Measurements from ENCODE around the gene KDM6B. TPM values are rescaled to one million over a fixed set of nuclear protein-coding genes. Genes with fewer than 3 reads are reported as not detected.

The KDM6B gene
- total RNA-seq, 1 donor from 2014 or later: 48.3 TPM

DNA sequence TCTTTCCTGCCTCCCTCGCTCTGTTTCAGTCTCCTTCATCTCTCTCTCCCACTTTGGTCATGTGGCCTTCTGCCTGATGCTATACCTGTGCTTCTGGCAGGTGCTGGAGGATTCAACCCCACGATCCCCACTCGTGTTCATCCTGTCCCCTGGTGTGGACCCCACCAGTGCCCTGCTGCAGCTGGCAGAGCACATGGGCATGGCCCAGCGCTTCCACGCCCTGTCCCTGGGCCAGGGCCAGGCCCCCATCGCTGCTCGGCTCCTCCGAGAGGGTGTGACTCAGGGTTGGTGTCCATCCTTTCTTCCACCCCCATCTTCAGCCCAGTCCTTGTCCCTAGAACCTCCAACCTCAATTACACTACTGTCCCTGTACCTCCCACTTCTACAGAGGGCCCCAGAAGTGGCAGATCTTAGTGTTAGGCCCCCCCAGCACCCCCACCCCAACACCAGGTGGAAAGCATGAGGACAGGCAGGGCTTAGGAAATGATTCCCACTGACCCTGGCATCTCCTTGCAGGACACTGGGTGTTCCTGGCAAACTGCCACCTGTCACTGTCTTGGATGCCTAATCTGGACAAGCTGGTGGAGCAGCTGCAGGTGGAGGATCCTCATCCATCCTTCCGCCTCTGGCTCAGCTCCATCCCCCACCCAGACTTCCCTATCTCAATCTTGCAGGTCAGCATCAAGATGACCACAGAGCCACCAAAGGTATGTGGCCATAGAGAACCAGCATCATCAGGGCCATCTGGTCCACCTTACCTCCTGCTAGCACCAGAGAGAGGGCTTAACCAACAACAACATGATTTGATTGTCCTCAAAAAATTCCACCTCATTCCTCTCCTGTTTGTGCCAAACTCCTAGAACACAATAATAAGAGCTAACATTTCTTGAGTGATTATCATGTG lies 9.7 kb upstream of the KDM6B start:
- Histone ChIP-seq H3K27me3 (no peaks in the 10 kb centered on the region), H3K27ac (no peak overlapping the region)
- intact Hi-C loops (cut with DNase I): no loop called here

DNA sequence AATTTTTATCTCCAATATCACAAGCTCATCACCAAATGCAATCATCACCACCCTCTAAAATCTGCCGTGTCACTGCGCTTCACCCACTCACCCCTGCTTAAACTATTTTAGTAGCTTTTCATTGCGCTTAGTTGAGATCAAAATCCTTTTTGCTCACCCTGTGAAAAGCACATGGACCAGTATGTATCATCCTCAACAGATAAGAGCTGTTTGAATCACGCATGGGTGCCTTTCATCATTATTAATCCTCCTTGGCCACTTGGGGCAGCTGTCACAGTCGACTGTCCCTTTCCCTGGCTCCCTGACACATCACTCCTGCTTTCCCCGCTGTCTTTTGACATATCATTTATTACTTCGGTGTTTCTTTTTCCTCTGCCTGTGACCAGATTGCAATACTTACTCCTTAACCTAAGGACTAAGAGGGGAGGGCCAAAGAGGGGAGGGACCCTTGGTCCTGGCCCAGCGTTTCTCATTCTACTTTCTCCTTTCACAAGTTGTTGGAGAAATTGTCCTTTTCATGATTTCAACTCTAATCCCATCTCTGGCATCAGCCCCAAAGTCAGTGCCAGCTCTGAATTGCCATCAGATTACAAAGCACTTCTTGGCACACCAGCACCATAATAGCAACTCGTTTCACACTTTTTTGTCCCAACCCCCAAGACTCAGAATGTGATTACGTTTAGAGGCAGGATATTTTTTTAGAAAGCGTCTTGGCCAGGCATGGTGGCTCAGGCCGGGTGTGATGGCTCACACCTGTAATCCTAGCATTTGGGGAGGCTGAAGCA lies 8.6 kb upstream of the KDM6B start:
- Histone ChIP-seq H3K27ac (no peak overlapping the region), H3K4me1 (no peaks in the 10 kb centered on the region), H3K27me3 (no peaks in the 10 kb centered on the region), H3K36me3 (no peaks in the 10 kb centered on the region), H3K9me3 (no peaks in the 10 kb centered on the region), H3K4me3 (no peak overlapping the region)
- TF ChIP-seq, protein P1, sequence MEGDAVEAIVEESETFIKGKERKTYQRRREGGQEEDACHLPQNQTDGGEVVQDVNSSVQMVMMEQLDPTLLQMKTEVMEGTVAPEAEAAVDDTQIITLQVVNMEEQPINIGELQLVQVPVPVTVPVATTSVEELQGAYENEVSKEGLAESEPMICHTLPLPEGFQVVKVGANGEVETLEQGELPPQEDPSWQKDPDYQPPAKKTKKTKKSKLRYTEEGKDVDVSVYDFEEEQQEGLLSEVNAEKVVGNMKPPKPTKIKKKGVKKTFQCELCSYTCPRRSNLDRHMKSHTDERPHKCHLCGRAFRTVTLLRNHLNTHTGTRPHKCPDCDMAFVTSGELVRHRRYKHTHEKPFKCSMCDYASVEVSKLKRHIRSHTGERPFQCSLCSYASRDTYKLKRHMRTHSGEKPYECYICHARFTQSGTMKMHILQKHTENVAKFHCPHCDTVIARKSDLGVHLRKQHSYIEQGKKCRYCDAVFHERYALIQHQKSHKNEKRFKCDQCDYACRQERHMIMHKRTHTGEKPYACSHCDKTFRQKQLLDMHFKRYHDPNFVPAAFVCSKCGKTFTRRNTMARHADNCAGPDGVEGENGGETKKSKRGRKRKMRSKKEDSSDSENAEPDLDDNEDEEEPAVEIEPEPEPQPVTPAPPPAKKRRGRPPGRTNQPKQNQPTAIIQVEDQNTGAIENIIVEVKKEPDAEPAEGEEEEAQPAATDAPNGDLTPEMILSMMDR (IDR thresholded peaks at IDR 0.05): peak; percentile 9
- ATAC-seq (no peak), DNase-seq (no peak)
- intact Hi-C loops (cut with DNase I): no loop called here

More for the DNA sequence above, 9.7 kb upstream of the KDM6B start:
- no peaks in the 10 kb centered on the region for H3K4me1 ChIP-seq
- TF ChIP-seq, protein P1 (IDR thresholded peaks at IDR 0.05): no peak
- H3K36me3 ChIP-seq: no peaks in the 10 kb centered on the region
- no peaks in the 10 kb centered on the region for H3K9me3 ChIP-seq
- ATAC-seq (no peak), DNase-seq (no peak)
- no peak overlapping the region for H3K4me3 ChIP-seq

DNA sequence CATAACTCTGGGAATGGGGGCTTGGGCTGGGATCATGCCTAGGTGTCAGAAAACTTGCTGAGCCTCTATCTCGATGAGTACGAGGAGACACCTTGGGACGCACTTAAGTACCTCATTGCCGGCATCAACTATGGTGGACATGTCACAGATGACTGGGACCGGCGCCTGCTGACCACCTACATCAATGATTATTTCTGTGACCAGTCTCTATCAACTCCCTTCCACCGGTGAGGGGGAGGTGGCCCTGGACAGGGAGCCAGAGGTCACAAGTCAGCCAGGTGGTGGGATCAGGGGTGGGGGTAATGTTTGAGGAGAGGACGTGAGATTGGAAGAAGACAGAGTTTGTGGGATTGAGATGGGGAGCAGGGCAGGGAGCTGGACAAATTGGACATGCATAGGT lies 3.4 kb upstream of the KDM6B start:
- Histone ChIP-seq H3K4me3 (no peak overlapping the region), H3K36me3 (no peaks in the 10 kb centered on the region), H3K27me3 (no peaks in the 10 kb centered on the region), H3K27ac (no peak overlapping the region), H3K9me3 (no peaks in the 10 kb centered on the region), H3K4me1 (no peaks in the 10 kb centered on the region)
- intact Hi-C loops (cut with DNase I): no loop called here
- ATAC-seq: no peak
- DNase-seq: no peak
- TF ChIP-seq, protein P1 (IDR thresholded peaks at IDR 0.05): no peak

DNA sequence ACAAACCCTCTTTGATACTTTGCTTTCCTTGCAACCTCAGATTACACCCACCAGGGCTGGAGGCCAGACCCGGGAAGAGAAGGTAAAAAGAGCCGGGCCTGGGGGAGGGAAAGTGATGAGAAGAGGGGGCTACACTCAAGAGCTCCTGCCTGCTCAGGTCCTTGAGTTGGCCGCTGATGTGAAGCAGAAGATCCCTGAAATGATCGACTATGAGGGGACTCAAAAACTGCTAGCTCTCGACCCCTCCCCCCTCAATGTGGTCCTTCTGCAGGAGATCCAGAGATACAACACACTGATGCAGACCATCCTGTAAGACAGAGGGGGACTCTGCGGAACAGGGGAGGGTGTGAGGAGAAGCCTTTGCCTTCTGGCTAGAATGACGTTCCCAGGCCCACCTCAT lies 2.8 kb upstream of the KDM6B start:
- intact Hi-C loops (cut with DNase I): no loop called here
- TF ChIP-seq, protein P1 (IDR thresholded peaks at IDR 0.05): no peak
- ATAC-seq: no peak

DNA sequence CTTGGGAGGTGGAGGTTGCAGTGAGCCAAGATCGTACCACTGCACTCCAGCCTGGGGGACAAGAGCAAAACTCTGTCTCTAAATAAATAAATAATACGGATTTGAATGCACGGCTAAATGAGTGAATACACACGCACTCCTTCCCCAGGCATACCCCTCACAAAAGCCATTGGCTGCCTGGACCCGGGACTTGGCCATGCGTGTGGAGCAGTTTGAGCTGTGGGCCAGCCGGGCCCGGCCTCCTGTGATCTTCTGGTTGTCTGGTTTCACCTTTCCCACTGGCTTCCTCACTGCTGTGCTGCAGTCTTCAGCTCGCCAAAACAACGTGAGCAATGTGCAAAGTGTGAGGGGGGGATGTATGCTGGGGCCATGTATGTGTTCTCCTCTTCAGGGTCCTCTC lies 1.6 kb upstream of the KDM6B start:
- Histone ChIP-seq H3K27me3 (no peaks in the 10 kb centered on the region), H3K9me3 (no peaks in the 10 kb centered on the region), H3K27ac (no peak overlapping the region), H3K4me1 (peaks cover 11% of the 10 kb centered on the region), H3K4me3 (no peak overlapping the region), H3K36me3 (no peaks in the 10 kb centered on the region)
- intact Hi-C loops (cut with DNase I): no loop called here
- TF ChIP-seq, protein P1 (IDR thresholded peaks at IDR 0.05): no peak
- DNase-seq (no peak), ATAC-seq (no peak)

More for the DNA sequence above, 2.8 kb upstream of the KDM6B start:
- no peaks in the 10 kb centered on the region for H3K36me3 ChIP-seq
- no peaks in the 10 kb centered on the region for H3K4me1 ChIP-seq
- no peaks in the 10 kb centered on the region for H3K9me3 ChIP-seq
- H3K4me3 ChIP-seq: no peak overlapping the region
- H3K27ac ChIP-seq: no peak overlapping the region
- no peaks in the 10 kb centered on the region for H3K27me3 ChIP-seq
- DNase-seq: no peak

All from upper lobe of right lung (tissue), 1 donor.